Keratinocyte (primary cell): Measurements from ENCODE around the gene GNAL.

Experiments used
- CTCF ChIP-seq, 3 experiments: IDR thresholded peaks in 1 of 3; conservative IDR thresholded peaks in 1 of 3; optimal IDR thresholded peaks in 1 of 3; 2 replicates in 2 of 3; 3 replicates in 1 of 3; pipeline versions ENCODE3 to v1.5.1; 2011; ENCODE audit warnings: low read length in 3 of 3, mild to moderate bottlenecking in 3 of 3, moderate library complexity in 2 of 3, control low read depth in 1 of 3, inconsistent platforms in 1 of 3; ENCODE audit not compliant: insufficient read depth in 2 of 3; ENCODE audit errors: extremely low read depth in 1 of 3
- EZH2 ChIP-seq: IDR thresholded peaks from one replicate; pipeline ENCODE4 v1.6.1; 2012; ENCODE audit warnings: inconsistent platforms, mild to moderate bottlenecking, low read length, moderate library complexity

DNA sequence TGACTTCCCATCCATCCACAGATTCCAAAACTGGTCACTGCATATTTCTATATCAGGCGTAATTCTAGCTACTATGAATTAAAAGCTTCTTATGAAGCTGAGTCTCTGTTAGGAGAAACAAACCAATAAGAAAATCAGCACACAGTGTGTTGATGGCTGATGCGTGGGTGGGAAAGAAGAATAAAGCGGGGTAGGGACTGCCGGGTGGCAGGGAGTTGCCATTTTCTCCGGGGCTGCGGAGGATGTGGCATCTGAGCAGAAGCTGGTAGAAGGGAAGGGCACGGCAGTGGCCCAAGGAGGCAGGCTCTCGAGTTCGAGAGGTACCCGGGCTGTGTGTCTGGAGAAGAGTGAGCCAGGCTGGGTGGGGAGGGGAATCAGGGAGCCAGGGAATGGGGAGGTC, 113.5 kb downstream of the GNAL start:
- no peak for TF ChIP-seq CTCF (optimal IDR thresholded peaks at IDR 0.05 in 1 of 3, IDR thresholded peaks at IDR 0.05 in 1 of 3, conservative IDR thresholded peaks at IDR 0.05 in 1 of 3; ENCODE audit: extremely low read depth in 1 of 3, insufficient read depth in 2 of 3, low read length in 3 of 3)
- no peak for TF ChIP-seq EZH2
